Testis (tissue), 2 donors: ENCODE measurements around the gene ITGAE.
"Not testable (repeated sequence)": the region's sequence is repeated elsewhere in the genome, so short reads cannot be mapped to it uniquely, and the experiment has no call there.

Experiments used
- CTCF ChIP-seq, 3 experiments: fragments of 450-650 bp in 2 of 3; fragments of 200-600 bp in 1 of 3; sonication (generic) in 1 of 3; IDR thresholded peaks; one replicate each; pipeline ENCODE4 v1.5.1; 2016 to 2019; ENCODE audit warnings: antibody characterized with exemption in 3 of 3, mild to moderate bottlenecking in 2 of 3, moderate library complexity in 1 of 3
- POLR2A ChIP-seq: fragments of 450-650 bp; IDR thresholded peaks from one replicate; pipeline ENCODE4 v1.6.1; 2017; ENCODE audit warnings: antibody characterized with exemption, mild to moderate bottlenecking, moderate library complexity

DNA sequence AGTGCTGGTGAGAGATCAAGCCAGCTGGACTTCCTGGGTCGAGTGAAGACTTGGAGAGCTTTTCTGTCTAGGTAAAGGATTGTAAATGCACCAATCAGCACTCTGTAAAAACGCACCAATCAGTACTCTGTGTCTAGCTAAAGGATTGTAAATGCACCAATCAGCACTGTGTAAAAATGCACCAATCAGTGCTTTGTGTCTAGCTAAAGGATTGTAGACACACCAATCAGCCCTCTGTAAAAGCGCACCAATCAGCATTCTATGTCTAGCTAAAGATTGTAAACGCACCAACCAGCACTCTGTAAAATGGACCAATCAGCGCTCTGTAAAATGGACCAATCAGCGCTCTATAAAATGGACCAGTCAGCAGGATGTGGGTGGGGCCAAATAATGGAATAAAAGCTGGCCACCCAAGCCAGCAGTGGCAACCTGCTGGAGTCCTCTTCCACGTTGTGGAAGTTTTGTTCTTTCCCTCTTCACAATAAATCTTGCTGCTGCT, 98.9 kb downstream of the ITGAE start:
- TF ChIP-seq CTCF (IDR thresholded peaks at IDR 0.05); POLR2A: not testable (repeated sequence)
